ENCODE results near the gene BANF2.

The BANF2 gene

GRCh38 chr20:17750722-17751045, 50.9 kb downstream of the BANF2 start:
- H3K27me3 ChIP-seq (ENCODE audit: control insufficient read depth in 1 of 2, insufficient read depth in 2 of 2, low read length in 2 of 2) = no peaks in the 10 kb centered on the region
- no peak overlapping the region for H3K4me3 ChIP-seq (ENCODE audit: low read length in 2 of 2)
- H3K27ac ChIP-seq (ENCODE audit: low read length) = no peak overlapping the region
- H3K4me1 ChIP-seq (ENCODE audit: control insufficient read depth, insufficient read depth, low read length) = peaks cover 3% of the 10 kb centered on the region
- H3K36me3 ChIP-seq (ENCODE audit: control insufficient read depth in 2 of 2, insufficient read depth in 2 of 2, low read length in 2 of 2) = no peaks in the 10 kb centered on the region
- H3K9me3 ChIP-seq (ENCODE audit: control insufficient read depth in 2 of 2, low read length in 2 of 2) = no peaks in the 10 kb centered on the region
- H3K9ac ChIP-seq (ENCODE audit: low read length in 2 of 2) = no peak overlapping the region

- Histone ChIP-seq H3K4me1 (ENCODE audit: control insufficient read depth, insufficient read depth, low read length) (peaks cover 3% of the 10 kb centered on the region), H3K27ac (ENCODE audit: low read length) (no peak overlapping the region), H3K4me3 (ENCODE audit: low read length in 2 of 2) (no peak overlapping the region), H3K9me3 (ENCODE audit: control insufficient read depth in 2 of 2, low read length in 2 of 2) (no peaks in the 10 kb centered on the region), H3K27me3 (ENCODE audit: control insufficient read depth in 1 of 2, insufficient read depth in 2 of 2, low read length in 2 of 2) (no peaks in the 10 kb centered on the region), H3K36me3 (ENCODE audit: control insufficient read depth in 2 of 2, insufficient read depth in 2 of 2, low read length in 2 of 2) (no peaks in the 10 kb centered on the region), H3K9ac (ENCODE audit: low read length in 2 of 2) (no peak overlapping the region)
Measured at GRCh38 chr20:17751640-17752039, 51.9 kb downstream of the BANF2 start.

- Histone ChIP-seq H3K27me3 (ENCODE audit: control insufficient read depth in 1 of 2, insufficient read depth in 2 of 2, low read length in 2 of 2) (no peaks in the 10 kb centered on the region), H3K9ac (ENCODE audit: low read length in 2 of 2) (no peak overlapping the region), H3K27ac (ENCODE audit: low read length) (no peak overlapping the region), H3K4me3 (ENCODE audit: low read length in 2 of 2) (no peak overlapping the region), H3K9me3 (ENCODE audit: control insufficient read depth in 2 of 2, low read length in 2 of 2) (no peaks in the 10 kb centered on the region), H3K4me1 (ENCODE audit: control insufficient read depth, insufficient read depth, low read length) (peaks cover under 1% of the 10 kb centered on the region), H3K36me3 (ENCODE audit: control insufficient read depth in 2 of 2, insufficient read depth in 2 of 2, low read length in 2 of 2) (no peaks in the 10 kb centered on the region)
Measured at GRCh38 chr20:17752459-17752858, 52.7 kb downstream of the BANF2 start.

- Histone ChIP-seq H3K27ac (ENCODE audit: low read length) (no peak overlapping the region), H3K4me1 (ENCODE audit: control insufficient read depth, insufficient read depth, low read length) (no peaks in the 10 kb centered on the region), H3K27me3 (ENCODE audit: control insufficient read depth in 1 of 2, insufficient read depth in 2 of 2, low read length in 2 of 2) (no peaks in the 10 kb centered on the region), H3K36me3 (ENCODE audit: control insufficient read depth in 2 of 2, insufficient read depth in 2 of 2, low read length in 2 of 2) (no peaks in the 10 kb centered on the region), H3K9ac (ENCODE audit: low read length in 2 of 2) (no peak overlapping the region), H3K9me3 (ENCODE audit: control insufficient read depth in 2 of 2, low read length in 2 of 2) (peaks cover 0 to 2% of the 10 kb centered on the region in 2 donors), H3K4me3 (ENCODE audit: low read length in 2 of 2) (no peak overlapping the region)
Measured at GRCh38 chr20:17753516-17753915, 53.8 kb downstream of the BANF2 start.

GRCh38 chr20:17756529-17756928, 56.8 kb downstream of the BANF2 start:
- Histone ChIP-seq H3K27me3 (ENCODE audit: control insufficient read depth in 1 of 2, insufficient read depth in 2 of 2, low read length in 2 of 2) (no peaks in the 10 kb centered on the region), H3K4me3 (ENCODE audit: low read length in 2 of 2) (no peak overlapping the region), H3K9ac (ENCODE audit: low read length in 2 of 2) (no peak overlapping the region), H3K27ac (ENCODE audit: low read length) (no peak overlapping the region), H3K4me1 (ENCODE audit: control insufficient read depth, insufficient read depth, low read length) (no peaks in the 10 kb centered on the region), H3K36me3 (ENCODE audit: control insufficient read depth in 2 of 2, insufficient read depth in 2 of 2, low read length in 2 of 2) (no peaks in the 10 kb centered on the region), H3K9me3 (ENCODE audit: control insufficient read depth in 2 of 2, low read length in 2 of 2) (peaks cover 0 to 7% of the 10 kb centered on the region in 2 donors)

- H3K4me3 ChIP-seq (ENCODE audit: low read length in 2 of 2) = no peak overlapping the region
- H3K27ac ChIP-seq (ENCODE audit: low read length) = no peak overlapping the region
- H3K36me3 ChIP-seq (ENCODE audit: control insufficient read depth in 2 of 2, insufficient read depth in 2 of 2, low read length in 2 of 2) = no peaks in the 10 kb centered on the region
- H3K9ac ChIP-seq (ENCODE audit: low read length in 2 of 2) = no peak overlapping the region
- no peaks in the 10 kb centered on the region for H3K27me3 ChIP-seq (ENCODE audit: control insufficient read depth in 1 of 2, insufficient read depth in 2 of 2, low read length in 2 of 2)
- H3K4me1 ChIP-seq (ENCODE audit: control insufficient read depth, insufficient read depth, low read length) = peaks cover 2% of the 10 kb centered on the region
- H3K9me3 ChIP-seq (ENCODE audit: control insufficient read depth in 2 of 2, low read length in 2 of 2) = peaks cover 0 to 7% of the 10 kb centered on the region in 2 donors
Measured at GRCh38 chr20:17757496-17757895, 57.7 kb downstream of the BANF2 start.

GRCh38 chr20:17758010-17758409, 58.2 kb downstream of the BANF2 start:
- Histone ChIP-seq H3K4me3 (ENCODE audit: low read length in 2 of 2) (no peak overlapping the region), H3K9ac (ENCODE audit: low read length in 2 of 2) (no peak overlapping the region), H3K27ac (ENCODE audit: low read length) (no peak overlapping the region), H3K36me3 (ENCODE audit: control insufficient read depth in 2 of 2, insufficient read depth in 2 of 2, low read length in 2 of 2) (no peaks in the 10 kb centered on the region), H3K9me3 (ENCODE audit: control insufficient read depth in 2 of 2, low read length in 2 of 2) (peaks cover 0 to 7% of the 10 kb centered on the region in 2 donors), H3K27me3 (ENCODE audit: control insufficient read depth in 1 of 2, insufficient read depth in 2 of 2, low read length in 2 of 2) (no peaks in the 10 kb centered on the region), H3K4me1 (ENCODE audit: control insufficient read depth, insufficient read depth, low read length) (peaks cover 3% of the 10 kb centered on the region)

- peaks cover 0 to 7% of the 10 kb centered on the region in 2 donors for H3K9me3 ChIP-seq (ENCODE audit: control insufficient read depth in 2 of 2, low read length in 2 of 2)
- H3K4me3 ChIP-seq (ENCODE audit: low read length in 2 of 2) = no peak overlapping the region
- H3K27me3 ChIP-seq (ENCODE audit: control insufficient read depth in 1 of 2, insufficient read depth in 2 of 2, low read length in 2 of 2) = no peaks in the 10 kb centered on the region
- H3K36me3 ChIP-seq (ENCODE audit: control insufficient read depth in 2 of 2, insufficient read depth in 2 of 2, low read length in 2 of 2) = no peaks in the 10 kb centered on the region
- H3K27ac ChIP-seq (ENCODE audit: low read length) = no peak overlapping the region
- peaks cover 3% of the 10 kb centered on the region for H3K4me1 ChIP-seq (ENCODE audit: control insufficient read depth, insufficient read depth, low read length)
- no peak overlapping the region for H3K9ac ChIP-seq (ENCODE audit: low read length in 2 of 2)
Measured at GRCh38 chr20:17758512-17758911, 58.7 kb downstream of the BANF2 start.

GRCh38 chr20:17759449-17759848, 59.7 kb downstream of the BANF2 start:
- Histone ChIP-seq H3K27ac (ENCODE audit: low read length) (no peak overlapping the region), H3K4me3 (ENCODE audit: low read length in 2 of 2) (no peak overlapping the region), H3K27me3 (ENCODE audit: control insufficient read depth in 1 of 2, insufficient read depth in 2 of 2, low read length in 2 of 2) (no peaks in the 10 kb centered on the region), H3K36me3 (ENCODE audit: control insufficient read depth in 2 of 2, insufficient read depth in 2 of 2, low read length in 2 of 2) (no peaks in the 10 kb centered on the region), H3K9me3 (ENCODE audit: control insufficient read depth in 2 of 2, low read length in 2 of 2) (peaks cover 3 to 7% of the 10 kb centered on the region in 2 donors), H3K9ac (ENCODE audit: low read length in 2 of 2) (no peak overlapping the region), H3K4me1 (ENCODE audit: control insufficient read depth, insufficient read depth, low read length) (peaks cover 3% of the 10 kb centered on the region)

- Histone ChIP-seq H3K27ac (ENCODE audit: low read length) (no peak overlapping the region), H3K36me3 (ENCODE audit: control insufficient read depth in 2 of 2, insufficient read depth in 2 of 2, low read length in 2 of 2) (no peaks in the 10 kb centered on the region), H3K9ac (ENCODE audit: low read length in 2 of 2) (no peak overlapping the region), H3K4me3 (ENCODE audit: low read length in 2 of 2) (no peak overlapping the region), H3K27me3 (ENCODE audit: control insufficient read depth in 1 of 2, insufficient read depth in 2 of 2, low read length in 2 of 2) (peaks cover 0 to 3% of the 10 kb centered on the region in 2 donors), H3K9me3 (ENCODE audit: control insufficient read depth in 2 of 2, low read length in 2 of 2) (peaks cover 3 to 7% of the 10 kb centered on the region in 2 donors), H3K4me1 (ENCODE audit: control insufficient read depth, insufficient read depth, low read length) (peaks cover 3% of the 10 kb centered on the region)
Measured at GRCh38 chr20:17761604-17762003, 61.8 kb downstream of the BANF2 start.

- peaks cover 3% of the 10 kb centered on the region for H3K4me1 ChIP-seq (ENCODE audit: control insufficient read depth, insufficient read depth, low read length)
- H3K9ac ChIP-seq (ENCODE audit: low read length in 2 of 2) = no peak overlapping the region
- no peak overlapping the region for H3K27ac ChIP-seq (ENCODE audit: low read length)
- H3K36me3 ChIP-seq (ENCODE audit: control insufficient read depth in 2 of 2, insufficient read depth in 2 of 2, low read length in 2 of 2) = no peaks in the 10 kb centered on the region
- H3K4me3 ChIP-seq (ENCODE audit: low read length in 2 of 2) = no peak overlapping the region
- peaks cover 0 to 5% of the 10 kb centered on the region in 2 donors for H3K27me3 ChIP-seq (ENCODE audit: control insufficient read depth in 1 of 2, insufficient read depth in 2 of 2, low read length in 2 of 2)
- H3K9me3 ChIP-seq (ENCODE audit: control insufficient read depth in 2 of 2, low read length in 2 of 2) = peaks cover 3 to 7% of the 10 kb centered on the region in 2 donors
Measured at GRCh38 chr20:17762243-17762872, 62.6 kb downstream of the BANF2 start.

All from stomach smooth muscle (tissue), 2 donors.